ES-I3 (cell line): ENCODE measurements around the gene EFCAB6.

Experiments used
- H3K36me3 ChIP-seq: 2 replicates; pipeline ENCODE4 v1.6.1; 2013; ENCODE audit warnings: mild to moderate bottlenecking, low read length, control low read depth, moderate library complexity; ENCODE audit not compliant: insufficient read depth
- H3K4me1 ChIP-seq: 2 replicates; pipeline ENCODE4 v1.6.1; 2013; ENCODE audit warnings: mild to moderate bottlenecking, control low read depth, low read length; ENCODE audit not compliant: insufficient read depth
- H3K9ac ChIP-seq: 2 replicates; pipeline ENCODE4 v1.6.1; 2013; ENCODE audit warnings: low read depth, mild to moderate bottlenecking, low read length, moderate library complexity
- H3K9me3 ChIP-seq: 2 replicates; pipeline ENCODE4 v1.6.1; 2013; ENCODE audit warnings: mild to moderate bottlenecking, low read length, moderate library complexity; ENCODE audit not compliant: control insufficient read depth, insufficient read depth

The EFCAB6 gene

GRCh38 chr22:43853328-43853931 lies 41.3 kb upstream of the EFCAB6 start:
- Histone ChIP-seq H3K9me3 (peaks cover 6% of the 10 kb centered on the region; the same call in 1 of the 2 replicates), H3K9ac (no peak overlapping the region), H3K4me1 (0 out of 2 replicates have a peak, but pooled peaks cover 3% of the 10 kb centered on the region), H3K36me3 (no peaks in the 10 kb centered on the region)

GRCh38 chr22:43852573-43853327 lies 40.6 kb upstream of the EFCAB6 start:
- Histone ChIP-seq H3K36me3 (no peaks in the 10 kb centered on the region), H3K9me3 (peaks cover 6% of the 10 kb centered on the region; the same call in 1 of the 2 replicates), H3K4me1 (0 out of 2 replicates have a peak, but pooled peaks cover 3% of the 10 kb centered on the region), H3K9ac (no peak overlapping the region)

DNA sequence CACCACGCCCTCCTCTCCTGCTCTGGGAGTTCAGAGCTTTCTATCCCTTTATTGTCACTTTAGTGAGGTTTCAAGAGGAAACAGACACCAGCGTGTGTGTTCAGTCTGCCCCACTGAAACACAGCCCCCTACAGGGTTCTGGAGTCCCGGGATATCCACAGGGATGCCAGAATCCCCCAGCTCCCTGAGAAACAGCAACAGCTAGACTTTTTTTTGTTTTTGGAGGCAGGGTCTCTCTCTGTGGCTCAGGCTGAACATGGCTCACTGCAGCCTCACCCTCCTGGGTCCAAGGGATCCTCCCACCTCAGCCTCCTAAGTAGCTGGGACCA lies 39.8 kb upstream of the EFCAB6 start:
- peaks cover under 1% of the 10 kb centered on the region; the same call in 1 of the 2 replicates for H3K9me3 ChIP-seq
- H3K9ac ChIP-seq: no peak overlapping the region
- no peaks in the 10 kb centered on the region for H3K36me3 ChIP-seq
- H3K4me1 ChIP-seq: peaks cover 3% of the 10 kb centered on the region; the same call in 1 of the 2 replicates

- Histone ChIP-seq H3K9ac (no peak overlapping the region), H3K9me3 (no peaks in the 10 kb centered on the region), H3K36me3 (no peaks in the 10 kb centered on the region)
These were observed 39.2 kb upstream of the EFCAB6 start for GRCh38 chr22:43851058-43851978.

GRCh38 chr22:43850529-43850928 lies 38.4 kb upstream of the EFCAB6 start:
- H3K9me3 ChIP-seq: no peaks in the 10 kb centered on the region
- peaks cover 15% of the 10 kb centered on the region; the same call in 1 of the 2 replicates for H3K4me1 ChIP-seq
- no peaks in the 10 kb centered on the region for H3K36me3 ChIP-seq
- H3K9ac ChIP-seq: no peak overlapping the region

More at GRCh38 chr22:43851058-43851978, 39.2 kb upstream of the EFCAB6 start:
- H3K4me1 ChIP-seq: peaks cover 7% of the 10 kb centered on the region; the same call in 1 of the 2 replicates

DNA sequence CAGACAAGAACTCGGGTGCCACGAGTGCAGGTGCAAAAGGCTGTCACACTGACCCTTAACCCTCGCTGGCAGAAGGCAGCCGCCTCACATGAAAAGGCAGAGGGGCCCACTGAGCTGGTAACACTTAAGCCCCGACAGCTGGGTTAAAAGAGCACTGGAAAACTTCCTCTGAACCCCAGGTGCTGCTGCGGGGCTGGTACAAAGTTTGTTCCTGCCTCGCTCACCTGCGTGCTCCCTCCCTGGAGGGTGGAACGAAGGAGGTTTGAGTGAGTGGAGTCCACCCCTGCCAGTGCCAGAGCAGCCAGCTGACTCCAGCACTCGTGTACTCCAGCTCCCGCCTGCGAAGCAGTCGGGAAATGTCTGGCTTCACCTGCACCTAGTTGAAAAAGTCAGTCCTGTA lies 37.6 kb upstream of the EFCAB6 start:
- Histone ChIP-seq H3K9ac (no peak overlapping the region), H3K9me3 (no peaks in the 10 kb centered on the region), H3K4me1 (peaks cover 15% of the 10 kb centered on the region; the same call in 1 of the 2 replicates), H3K36me3 (no peaks in the 10 kb centered on the region)

- Histone ChIP-seq H3K36me3 (no peaks in the 10 kb centered on the region), H3K9ac (no peak overlapping the region)
These were observed 36.5 kb upstream of the EFCAB6 start for GRCh38 chr22:43848366-43849171.

DNA sequence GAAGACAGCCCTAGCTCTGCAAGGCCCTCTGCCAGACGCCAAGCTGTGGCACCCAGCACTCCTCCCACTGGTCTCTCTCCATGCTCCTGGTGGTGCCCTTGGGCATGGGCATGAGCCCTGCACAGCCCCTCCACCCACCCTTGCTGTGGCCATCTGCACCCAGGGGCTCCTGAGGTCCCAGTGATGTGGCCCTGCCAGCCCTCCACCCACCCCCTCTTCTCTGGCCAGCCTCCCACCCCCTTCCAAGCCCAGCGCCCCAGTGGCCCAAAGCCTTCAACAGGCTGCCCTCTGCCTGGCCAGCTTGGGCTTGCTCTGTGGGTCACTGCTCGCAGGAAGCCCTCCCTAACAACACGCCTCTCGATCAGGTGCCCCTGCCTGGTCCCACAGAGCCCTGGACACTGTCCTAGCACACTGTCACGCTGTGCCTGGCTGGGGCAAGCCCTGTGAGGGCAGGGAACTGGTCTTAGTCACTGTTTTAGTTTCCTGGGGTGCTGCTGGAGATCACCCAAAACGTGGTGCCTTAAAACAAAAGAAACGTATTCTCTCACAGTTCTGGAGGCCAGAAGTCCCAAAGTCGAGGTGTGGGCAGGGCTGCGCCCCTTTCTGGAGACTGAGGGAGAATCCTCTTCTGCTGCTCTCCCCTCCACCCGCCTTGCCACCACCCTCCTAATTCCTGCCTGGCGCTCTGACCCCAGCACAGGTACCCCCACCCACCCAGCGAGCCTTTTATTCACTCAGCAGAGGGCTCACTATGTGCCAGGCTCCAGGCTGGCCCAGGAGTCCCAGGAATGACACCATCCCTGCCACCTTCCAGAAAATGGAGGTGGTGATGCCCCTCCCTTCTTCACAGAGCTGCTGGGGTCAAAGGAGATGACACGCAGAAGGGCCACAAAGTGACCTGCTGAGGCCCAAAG lies 35.5 kb upstream of the EFCAB6 start:
- Histone ChIP-seq H3K9ac (no peak overlapping the region), H3K9me3 (no peaks in the 10 kb centered on the region), H3K36me3 (no peaks in the 10 kb centered on the region), H3K4me1 (peaks cover 15% of the 10 kb centered on the region; the same call in 1 of the 2 replicates)

More at GRCh38 chr22:43848366-43849171, 36.5 kb upstream of the EFCAB6 start:
- H3K4me1 ChIP-seq: peaks cover 15% of the 10 kb centered on the region; the same call in 1 of the 2 replicates
- H3K9me3 ChIP-seq: no peaks in the 10 kb centered on the region

GRCh38 chr22:43846966-43847365 lies 34.9 kb upstream of the EFCAB6 start:
- Histone ChIP-seq H3K4me1 (peaks cover 15% of the 10 kb centered on the region; the same call in 1 of the 2 replicates), H3K36me3 (no peaks in the 10 kb centered on the region), H3K9me3 (no peaks in the 10 kb centered on the region), H3K9ac (no peak overlapping the region)

- Histone ChIP-seq H3K9me3 (no peaks in the 10 kb centered on the region), H3K36me3 (no peaks in the 10 kb centered on the region), H3K4me1 (peaks cover 15% of the 10 kb centered on the region; the same call in 1 of the 2 replicates), H3K9ac (no peak overlapping the region)
These were observed 33.9 kb upstream of the EFCAB6 start for GRCh38 chr22:43845981-43846380.

GRCh38 chr22:43844560-43845545 lies 32.7 kb upstream of the EFCAB6 start:
- H3K4me1 ChIP-seq: peaks cover 15% of the 10 kb centered on the region; the same call in 1 of the 2 replicates
- no peak overlapping the region for H3K9ac ChIP-seq
- no peaks in the 10 kb centered on the region for H3K36me3 ChIP-seq
- H3K9me3 ChIP-seq: no peaks in the 10 kb centered on the region
